NCI-H2171 treated with DMSO at 0.1 percent for 48 hours (cell line): ENCODE measurements around the gene CSF2.
"Not testable (repeated sequence)": the region's sequence is repeated elsewhere in the genome, so short reads cannot be mapped to it uniquely, and the experiment has no call there.

ENCODE experiments used
- DNase-seq: peaks from one replicate; lab custom pipeline; 2025; lab: John Stamatoyannopoulos, UW

Gene CSF2

DNA sequence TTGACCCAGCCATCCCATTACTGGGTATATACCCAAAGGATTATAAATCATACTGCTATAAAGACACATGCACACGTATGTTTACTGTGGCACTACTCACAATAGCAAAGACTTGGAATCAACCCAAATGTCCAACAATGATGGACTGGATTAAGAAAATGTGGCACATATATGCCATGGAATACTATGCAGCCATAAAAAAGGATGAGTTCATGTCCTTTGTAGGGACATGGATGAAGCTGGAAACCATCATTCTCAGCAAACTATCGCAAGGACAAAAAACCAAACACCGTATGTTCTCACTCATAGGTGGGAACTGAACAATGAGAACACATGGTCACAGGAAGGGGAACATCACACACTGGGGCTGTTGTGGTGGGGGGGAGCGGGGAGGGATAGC is 35.4 kb downstream of the CSF2 start:
- not testable (repeated sequence) for DNase-seq

DNA sequence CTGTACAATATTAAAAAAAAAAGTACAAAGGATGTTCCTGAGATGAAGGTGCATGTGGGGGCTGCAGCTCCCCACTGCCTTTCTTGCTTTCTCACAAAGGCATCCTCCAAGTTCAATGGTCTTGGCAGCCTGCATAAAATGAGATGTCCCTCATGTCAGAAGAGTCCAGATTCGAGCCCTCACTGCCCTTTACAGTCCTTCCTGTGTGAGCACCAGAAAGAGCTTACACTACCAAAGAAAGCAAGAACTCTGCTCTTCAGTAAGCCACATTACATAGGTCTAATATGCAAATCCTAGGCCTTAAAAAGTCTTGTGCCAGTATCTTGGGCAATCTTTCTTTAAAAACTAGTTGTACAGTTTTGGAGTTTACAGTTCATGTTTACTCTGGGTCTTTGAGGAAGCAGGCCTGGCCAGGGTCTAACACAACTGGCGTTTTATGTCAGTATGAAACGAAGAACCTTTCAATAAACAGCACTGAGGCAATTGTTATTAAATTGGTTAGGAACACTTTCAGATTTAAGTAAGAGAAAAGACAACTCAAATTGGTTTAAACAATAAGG is 36.0 kb downstream of the CSF2 start:
- DNase-seq, result no peak

GRCh38 chr5:132110195-132110594 is 36.6 kb downstream of the CSF2 start:
- no peak for DNase-seq

- DNase-seq, result no peak
Observed at GRCh38 chr5:132110930-132111329, 37.3 kb downstream of the CSF2 start.

DNA sequence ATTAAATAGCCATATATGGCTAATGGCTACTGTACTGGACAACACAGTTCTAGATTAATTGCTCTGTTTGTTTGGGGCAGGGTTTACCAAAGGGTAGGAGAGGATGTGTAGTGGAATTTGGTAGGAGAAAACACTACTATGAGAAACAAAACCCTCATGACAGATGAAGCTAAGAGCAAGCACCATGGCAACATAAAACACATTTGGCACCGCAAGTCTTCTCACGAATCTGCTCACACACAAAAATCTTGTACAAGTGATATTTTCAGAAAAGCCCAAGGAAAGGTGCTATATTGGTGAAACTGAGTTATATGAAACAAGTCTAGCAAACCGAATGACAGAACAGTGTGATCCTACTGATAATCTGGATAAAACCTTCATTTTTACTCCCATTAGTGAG is 38.5 kb downstream of the CSF2 start:
- DNase-seq, result no peak

DNA sequence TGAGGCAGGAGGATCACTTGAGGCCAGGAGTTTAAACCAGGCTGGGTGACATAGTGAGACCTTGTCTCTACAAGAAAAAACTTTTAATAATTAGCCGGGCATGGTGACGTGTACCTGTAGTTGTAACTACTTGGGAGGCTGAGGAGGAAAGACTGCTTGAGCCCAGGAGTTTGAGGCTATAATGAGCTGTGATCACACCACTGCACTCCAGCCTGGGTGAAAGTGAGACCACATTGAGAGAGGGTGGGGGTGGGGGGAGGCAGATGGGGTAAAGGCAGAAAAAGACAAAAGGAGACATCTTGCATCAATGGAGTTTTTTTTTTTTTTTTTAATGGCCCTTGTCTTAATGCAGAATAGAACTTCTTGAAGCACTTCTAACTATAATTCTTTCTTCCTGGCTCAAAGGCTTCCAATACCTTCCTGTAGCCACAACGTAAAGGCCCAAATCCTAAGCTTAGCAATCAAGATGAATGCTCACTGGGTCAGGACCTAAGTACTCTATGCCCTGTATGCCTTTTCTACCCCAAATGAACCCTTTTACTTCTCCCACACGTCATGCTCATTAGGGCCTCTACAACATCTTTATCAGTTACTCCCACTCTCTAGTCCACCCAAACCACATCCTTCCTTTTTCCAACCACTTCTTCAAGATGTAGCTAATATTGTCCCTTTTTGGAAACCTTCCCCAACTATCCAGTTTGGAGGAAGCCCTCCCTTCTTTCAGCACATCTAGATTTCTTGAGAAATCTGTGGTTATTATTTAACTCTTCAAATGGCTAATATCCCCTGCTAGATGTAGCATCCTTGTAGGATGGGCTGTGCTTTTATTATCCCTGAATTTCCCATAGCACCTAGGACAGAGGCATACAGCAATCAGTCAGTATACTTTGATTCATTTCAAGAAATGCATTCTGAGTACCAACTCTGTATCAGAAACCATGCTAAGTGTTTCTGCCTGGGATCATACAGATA is 40.8 kb downstream of the CSF2 start:
- DNase-seq, result no peak

DNA sequence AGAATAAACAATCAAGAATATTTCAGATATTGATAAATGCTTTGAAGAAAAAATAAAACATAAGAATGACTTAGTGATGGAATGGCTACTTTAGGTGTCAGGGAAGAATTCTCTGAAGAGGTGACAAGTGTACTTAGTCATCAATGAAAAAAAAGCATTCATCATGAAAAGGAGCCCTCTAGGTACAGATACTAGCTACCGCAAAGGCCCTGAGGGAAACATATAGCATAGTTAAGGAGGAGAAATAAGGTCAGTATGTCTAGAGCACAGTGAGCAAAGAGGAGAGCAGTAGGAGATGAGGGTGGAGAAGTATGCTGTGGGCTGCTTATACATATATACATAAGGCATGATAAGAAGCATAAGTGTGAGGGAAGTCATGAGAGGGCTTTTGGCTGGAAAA is 41.8 kb downstream of the CSF2 start:
- no peak for DNase-seq

DNA sequence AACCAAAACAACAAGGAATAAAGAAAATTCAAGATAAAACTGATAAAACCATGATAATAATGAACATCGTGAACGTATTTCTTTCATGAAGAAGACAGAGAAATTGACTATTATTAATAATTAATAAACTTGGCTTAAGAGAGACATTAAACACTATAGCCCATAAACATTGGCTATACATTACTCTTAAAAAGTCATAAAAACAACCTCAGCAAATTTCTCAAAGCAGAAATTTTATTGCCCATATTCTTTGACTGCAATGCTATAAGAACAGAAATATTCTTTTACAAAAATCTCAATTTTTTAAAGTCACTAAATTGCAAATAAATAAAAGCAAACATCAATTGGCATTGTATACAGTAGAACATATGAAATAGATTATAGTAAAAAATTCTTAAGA is 42.5 kb downstream of the CSF2 start:
- DNase-seq, result no peak

DNA sequence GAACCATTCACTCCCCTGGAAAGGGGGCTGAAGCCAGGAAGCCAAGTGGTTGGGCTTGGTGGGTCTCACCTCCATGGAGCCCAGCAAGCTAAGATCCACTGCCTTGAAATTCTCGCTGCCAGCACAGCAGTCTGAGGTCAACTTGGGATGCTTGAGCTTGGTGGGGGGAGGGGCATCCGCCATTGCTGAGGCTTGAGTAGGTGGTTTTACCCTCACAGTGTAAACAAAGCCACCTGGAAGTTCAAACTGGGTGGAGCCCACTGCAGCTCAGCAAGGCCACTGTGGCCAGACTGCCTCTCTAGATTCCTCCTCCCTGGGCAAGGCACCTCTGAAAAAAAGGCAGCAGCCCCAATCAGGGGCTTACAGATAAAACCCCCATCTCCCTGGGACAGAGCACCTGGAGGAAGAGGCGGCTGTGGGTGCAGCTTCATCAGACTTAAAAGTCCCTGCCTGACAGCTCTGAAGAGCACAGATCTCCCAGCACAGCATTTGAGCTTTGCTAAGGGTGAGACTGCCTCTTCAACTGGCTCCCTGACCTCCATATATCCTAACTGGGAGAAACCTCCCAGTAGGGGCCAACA is 43.4 kb downstream of the CSF2 start:
- DNase-seq, result not testable (repeated sequence)

GRCh38 chr5:132120717-132121116 is 47.1 kb downstream of the CSF2 start:
- DNase-seq, result not testable (repeated sequence)

GRCh38 chr5:132122971-132123370 is 49.4 kb downstream of the CSF2 start:
- DNase-seq, result not testable (repeated sequence)

DNA sequence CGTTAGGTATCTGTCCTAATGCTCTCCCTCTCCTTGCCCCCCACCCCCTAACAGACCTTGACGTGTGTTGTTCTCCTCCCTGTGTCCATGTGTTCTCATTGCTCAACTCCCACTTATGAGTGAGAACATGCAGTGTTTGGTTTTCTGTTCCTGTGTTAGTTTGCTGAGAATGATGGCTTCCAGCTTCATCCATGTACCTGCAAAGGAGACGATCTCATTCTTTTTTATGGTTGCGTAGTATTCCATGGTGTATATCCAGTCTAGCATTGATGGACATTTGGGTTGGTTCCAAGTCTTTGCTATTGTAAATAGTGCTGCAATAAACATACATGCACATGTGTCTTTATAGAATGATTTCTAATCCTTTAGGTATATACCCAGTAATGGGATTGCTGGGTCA is 50.0 kb downstream of the CSF2 start:
- not testable (repeated sequence) for DNase-seq
